ENCODE data around the gene LEP. TPM values are rescaled to one million over a fixed set of nuclear protein-coding genes. Genes with fewer than 3 reads are reported as not detected.
A peak's percentile ranks its signal among the peaks of the same experiment; 100 is the strongest.

LEP gene
- polyA plus RNA-seq, 3 donors, result 0.12 to 0.13 TPM; not detected in 1

- H3K36me3 ChIP-seq (replicated peaks in 1 of 2; ENCODE audit: control insufficient read depth in 1 of 2, insufficient read depth in 2 of 2, low read length in 2 of 2), result no peaks in the 10 kb centered on the region
- H3K9ac ChIP-seq (ENCODE audit: insufficient read depth, low read length, poor library complexity, severe bottlenecking), result no peak overlapping the region
- peaks cover 12 to 26% (median 19%) of the 10 kb centered on the region in 7 donors for H3K9me3 Mint-ChIP-seq
- H3K9me3 ChIP-seq (replicated peaks in 1 of 2; ENCODE audit: control insufficient read depth in 1 of 2, insufficient read depth in 1 of 2, low read length in 2 of 2), result peaks cover 15 to 18% of the 10 kb centered on the region in 2 donors
- H3K27ac Mint-ChIP-seq, result peak overlapping the region in 2 of 7 donors; percentile 30 to 38
- DNase-seq, result no peak
- no peak overlapping the region for H2AFZ ChIP-seq (ENCODE audit: insufficient read depth, low read depth, low read length, poor library complexity, severe bottlenecking)
- H3K4me2 ChIP-seq (replicated peaks; ENCODE audit: extremely low read depth, low read length, poor library complexity, severe bottlenecking), result no peak overlapping the region
- TF ChIP-seq CTCF (IDR thresholded peaks at IDR 0.05), result no peak
- no peak overlapping the region for H3K4me3 ChIP-seq (replicated peaks in 1 of 3; ENCODE audit: low read depth in 2 of 3, low read length in 3 of 3)
- H4K20me1 ChIP-seq (ENCODE audit: insufficient read depth, low read length), result no peaks in the 10 kb centered on the region
- H3K79me2 ChIP-seq (ENCODE audit: insufficient read depth, low read length), result no peaks in the 10 kb centered on the region
- no peak overlapping the region for H3K27ac ChIP-seq (ENCODE audit: low read depth in 1 of 2, low read length in 2 of 2)
- H3K4me1 Mint-ChIP-seq, result peaks cover 30% of the 10 kb centered on the region
- WGBS (ENCODE audit: insufficient coverage), result 83% methylated on average over 4 of the region's 4 CpGs
- H3K36me3 Mint-ChIP-seq, result peaks cover 3 to 6% of the 10 kb centered on the region in 2 donors
- intact Hi-C loops (cut with micrococcal nuclease), result no loop called here
- peaks cover 5 to 20% (median 15%) of the 10 kb centered on the region in 3 donors for H3K27me3 Mint-ChIP-seq (ENCODE audit: low read depth in 3 of 3)
- H3K4me3 Mint-ChIP-seq, result no peak overlapping the region
- peaks cover 16 to 18% of the 10 kb centered on the region in 2 donors for H3K4me1 ChIP-seq (ENCODE audit: control insufficient read depth in 1 of 2, insufficient read depth in 2 of 2, low read length in 2 of 2)
- H3K27me3 ChIP-seq (ENCODE audit: control insufficient read depth in 2 of 2, insufficient read depth in 2 of 2, low read length in 2 of 2), result peaks cover 0 to 18% of the 10 kb centered on the region in 2 donors
These were observed 34.6 kb downstream of the LEP start for GRCh38 chr7:128275681-128276080.

- no peak for TF ChIP-seq CTCF (IDR thresholded peaks at IDR 0.05)
- H3K4me3 Mint-ChIP-seq, result no peak overlapping the region
- Histone ChIP-seq H3K27me3 (ENCODE audit: control insufficient read depth in 2 of 2, insufficient read depth in 2 of 2, low read length in 2 of 2) (no peaks in the 10 kb centered on the region), H3K27ac (ENCODE audit: low read depth in 1 of 2, low read length in 2 of 2) (no peak overlapping the region), H3K9me3 (replicated peaks in 1 of 2; ENCODE audit: control insufficient read depth in 1 of 2, insufficient read depth in 1 of 2, low read length in 2 of 2) (peaks cover 21 to 25% of the 10 kb centered on the region in 2 donors), H4K20me1 (ENCODE audit: insufficient read depth, low read length) (no peaks in the 10 kb centered on the region), H3K4me2 (replicated peaks; ENCODE audit: extremely low read depth, low read length, poor library complexity, severe bottlenecking) (no peak overlapping the region), H3K4me3 (replicated peaks in 1 of 3; ENCODE audit: low read depth in 2 of 3, low read length in 3 of 3) (no peak overlapping the region), H2AFZ (ENCODE audit: insufficient read depth, low read depth, low read length, poor library complexity, severe bottlenecking) (no peak overlapping the region), H3K79me2 (ENCODE audit: insufficient read depth, low read length) (no peaks in the 10 kb centered on the region), H3K9ac (ENCODE audit: insufficient read depth, low read length, poor library complexity, severe bottlenecking) (no peak overlapping the region), H3K4me1 (ENCODE audit: control insufficient read depth in 1 of 2, insufficient read depth in 2 of 2, low read length in 2 of 2) (peaks cover 0 to 4% of the 10 kb centered on the region in 2 donors), H3K36me3 (replicated peaks in 1 of 2; ENCODE audit: control insufficient read depth in 1 of 2, insufficient read depth in 2 of 2, low read length in 2 of 2) (no peaks in the 10 kb centered on the region)
- peaks cover 21 to 35% (median 31%) of the 10 kb centered on the region in 7 donors for H3K9me3 Mint-ChIP-seq
- peaks cover 0 to 5% (median 0%) of the 10 kb centered on the region in 3 donors for H3K27me3 Mint-ChIP-seq (ENCODE audit: low read depth in 3 of 3)
- H3K36me3 Mint-ChIP-seq, result peaks cover 3 to 8% of the 10 kb centered on the region in 2 donors
- intact Hi-C loops (cut with micrococcal nuclease), result no loop called here
- peaks cover 15% of the 10 kb centered on the region for H3K4me1 Mint-ChIP-seq
- H3K27ac Mint-ChIP-seq, result peak overlapping the region in 1 of 7 donors; percentile 47
- no CpG with 5 or more reads among the region's 1 CpG for WGBS (ENCODE audit: insufficient coverage)
- DNase-seq, result no peak
These were observed 37.3 kb downstream of the LEP start for GRCh38 chr7:128278366-128278765.
